SU-DHL-6 (cell line): Measurements from ENCODE around the gene PRRG4.

Source experiments
- H2AFZ ChIP-seq: fragments of 200-600 bp; sonication (generic); 2 replicates; pipeline ENCODE4 v1.6.1; 2014; ENCODE audit warnings: low read depth, mild to moderate bottlenecking, moderate library complexity, mixed read lengths, antibody characterized with exemption, low read length; ENCODE audit not compliant: severe bottlenecking
- H3F3A ChIP-seq: fragments of 200-600 bp; shearing (Covaris generic); 2 replicates; pipeline ENCODE4 v1.6.0; 2016; ENCODE audit warnings: antibody characterized with exemption, mild to moderate bottlenecking; ENCODE audit not compliant: insufficient read depth
- H3K27ac ChIP-seq: fragments of 200-600 bp; sonication (generic); 2 replicates; pipeline ENCODE4 v1.5.1; 2016; ENCODE audit warnings: low read depth, mild to moderate bottlenecking, low read length, moderate library complexity, mixed read lengths
- H3K27me3 ChIP-seq: fragments of 200-600 bp; sonication (generic), shearing (Covaris generic); 2 replicates; pipeline ENCODE4 v1.6.0; 2014; ENCODE audit warnings: mild to moderate bottlenecking, low read length
- H3K36me3 ChIP-seq: fragments of 200-600 bp; sonication (generic); 2 replicates; pipeline ENCODE4 v1.6.1; 2014; ENCODE audit warnings: mild to moderate bottlenecking, low read length, mixed read lengths
- H3K4me2 ChIP-seq: fragments of 300-600, 200-600 bp; shearing (Covaris generic), sonication (generic); 2 replicates; pipeline ENCODE4 v1.6.0; 2014; ENCODE audit warnings: low read length, low read depth, mild to moderate bottlenecking; ENCODE audit not compliant: poor library complexity, severe bottlenecking
- H3K4me3 ChIP-seq: fragments of 200-600 bp; sonication (generic); 2 replicates; pipeline ENCODE4 v1.5.1; 2014; ENCODE audit warnings: antibody characterized with exemption, low read length, mild to moderate bottlenecking, mixed read lengths; ENCODE audit not compliant: insufficient read depth, poor library complexity, severe bottlenecking
- H3K79me2 ChIP-seq: fragments of 200-600 bp; sonication (generic); 2 replicates; pipeline ENCODE4 v1.6.1; 2014; ENCODE audit warnings: mild to moderate bottlenecking, low read length, moderate library complexity; ENCODE audit not compliant: insufficient read depth
- H3K9ac ChIP-seq: fragments of 200-600 bp; sonication (generic); 2 replicates; pipeline ENCODE4 v1.7.0; 2014; ENCODE audit warnings: mild to moderate bottlenecking, low read length
- H3K9me2 ChIP-seq: fragments of 200-600 bp; sonication (generic); replicated peaks from 2 replicates; pipeline ENCODE4 v1.6.1; 2014; ENCODE audit warnings: low read length; ENCODE audit not compliant: insufficient read depth
- H3K9me3 ChIP-seq: fragments of 200-600 bp; sonication (generic); 2 replicates; pipeline ENCODE4 v1.6.1; 2014; ENCODE audit warnings: low read length, mixed read lengths; ENCODE audit not compliant: insufficient read depth
- H4K20me1 ChIP-seq: fragments of 200-600 bp; sonication (generic); 2 replicates; pipeline ENCODE4 v1.6.1; 2014; ENCODE audit warnings: low read depth, mild to moderate bottlenecking, antibody characterized with exemption, low read length, moderate library complexity, mixed read lengths
- CTCF ChIP-seq: fragments of 200-600 bp; sonication (generic); IDR thresholded peaks from one replicate; pipeline ENCODE4 v1.5.1; 2017; ENCODE audit warnings: antibody characterized with exemption, mild to moderate bottlenecking, low read length, moderate library complexity; ENCODE audit not compliant: insufficient read depth, poor library complexity, severe bottlenecking
- EZH2phosphoT487 ChIP-seq: fragments of 200-600 bp; sonication (generic), shearing (Covaris generic); conservative IDR thresholded peaks from 2 replicates; pipeline ENCODE4 v1.6.1; 2018; ENCODE audit warnings: mild to moderate bottlenecking, antibody characterized with exemption, low read length, moderate library complexity, mixed read lengths

The PRRG4 gene

GRCh38 chr11:32855601-32856000, 25.9 kb downstream of the PRRG4 start:
- Histone ChIP-seq H3K36me3 (no peaks in the 10 kb centered on the region), H3K9ac (no peak overlapping the region), H3K9me3 (no peaks in the 10 kb centered on the region), H3K27ac (no peak overlapping the region), H3K4me3 (no peak overlapping the region), H2AFZ (no peak overlapping the region), H3F3A (no peaks in the 10 kb centered on the region), H3K9me2 (no peaks in the 10 kb centered on the region), H3K79me2 (no peaks in the 10 kb centered on the region), H4K20me1 (no peaks in the 10 kb centered on the region), H3K27me3 (no peaks in the 10 kb centered on the region), H3K4me2 (no peak overlapping the region)
- TF ChIP-seq EZH2phosphoT487 (no peak), CTCF (no peak)

- Histone ChIP-seq H3K79me2 (no peaks in the 10 kb centered on the region), H3K27me3 (no peaks in the 10 kb centered on the region), H3K9ac (no peak overlapping the region), H3K27ac (no peak overlapping the region), H3K9me2 (no peaks in the 10 kb centered on the region), H3K36me3 (no peaks in the 10 kb centered on the region), H2AFZ (no peak overlapping the region), H3F3A (no peaks in the 10 kb centered on the region), H3K9me3 (no peaks in the 10 kb centered on the region), H3K4me2 (no peak overlapping the region), H3K4me3 (no peak overlapping the region), H4K20me1 (no peaks in the 10 kb centered on the region)
- TF ChIP-seq EZH2phosphoT487 (no peak), CTCF (no peak)
Observed at GRCh38 chr11:32858731-32859130, 29.0 kb downstream of the PRRG4 start.

- H3K9me3 ChIP-seq = no peaks in the 10 kb centered on the region
- TF ChIP-seq EZH2phosphoT487 (no peak), CTCF (no peak)
- no peak overlapping the region for H3K9ac ChIP-seq
- no peaks in the 10 kb centered on the region for H3K36me3 ChIP-seq
- H3K4me2 ChIP-seq = no peak overlapping the region
- H4K20me1 ChIP-seq = no peaks in the 10 kb centered on the region
- no peaks in the 10 kb centered on the region for H3K9me2 ChIP-seq
- no peak overlapping the region for H2AFZ ChIP-seq
- H3F3A ChIP-seq = no peaks in the 10 kb centered on the region
- H3K4me3 ChIP-seq = no peak overlapping the region
- H3K27me3 ChIP-seq = no peaks in the 10 kb centered on the region
- no peak overlapping the region for H3K27ac ChIP-seq
- H3K79me2 ChIP-seq = no peaks in the 10 kb centered on the region
Observed at GRCh38 chr11:32861850-32862577, 32.3 kb downstream of the PRRG4 start.
